GM19397 (cell line): ENCODE measurements around the gene FRG1.
"Not testable (repeated sequence)": the region's sequence is repeated elsewhere in the genome, so short reads cannot be mapped to it uniquely, and the experiment has no call there.

Experiments used
- ATAC-seq: cut with Tn5 transposase; IDR thresholded peaks from one replicate; pipeline ENCODE4 v1.9.1; 2021; ENCODE audit warnings: mild to moderate bottlenecking, moderate library complexity; ENCODE audit not compliant: unreplicated experiment

The FRG1 gene

GRCh38 chr4:189940178-189941004 lies at the start of gene FRG1:
Gene FRG1 (plus strand): TSS chr4:189940872. CDS start chr4:189941010, 138 bp downstream.
- peak; percentile 100 for ATAC-seq

- no peak for ATAC-seq
Observed at GRCh38 chr4:189897667-189898066, 43.0 kb upstream of the FRG1 start.

GRCh38 chr4:189899481-189900015 lies 41.1 kb upstream of the FRG1 start:
- not testable (repeated sequence) for ATAC-seq

- ATAC-seq = peak; percentile 68
Observed at GRCh38 chr4:189904420-189905027, 36.1 kb upstream of the FRG1 start.

- ATAC-seq = no peak
Observed at GRCh38 chr4:189912170-189912569, 28.5 kb upstream of the FRG1 start.

- no peak for ATAC-seq
Observed at GRCh38 chr4:189917161-189917891, 23.3 kb upstream of the FRG1 start.

GRCh38 chr4:189921058-189921457 lies 19.6 kb upstream of the FRG1 start:
- ATAC-seq = no peak

GRCh38 chr4:189926742-189927141 lies 13.9 kb upstream of the FRG1 start:
- ATAC-seq = not testable (repeated sequence)

- no peak for ATAC-seq
Observed at GRCh38 chr4:189941005-189941450, 356 bp downstream of the FRG1 start.

- ATAC-seq = not testable (repeated sequence)
Observed at GRCh38 chr4:189942412-189942811, 1.7 kb downstream of the FRG1 start.

GRCh38 chr4:189944077-189944476 lies 3.4 kb downstream of the FRG1 start:
- not testable (repeated sequence) for ATAC-seq

- not testable (repeated sequence) for ATAC-seq
Observed at GRCh38 chr4:189946906-189947305, 6.2 kb downstream of the FRG1 start.

- ATAC-seq = not testable (repeated sequence)
Observed at GRCh38 chr4:189948486-189948885, 7.8 kb downstream of the FRG1 start.

GRCh38 chr4:189969291-189969690 lies 28.6 kb downstream of the FRG1 start:
- ATAC-seq = not testable (repeated sequence)

GRCh38 chr4:189973646-189974045 lies 33.0 kb downstream of the FRG1 start:
- no peak for ATAC-seq

- no peak for ATAC-seq
Observed at GRCh38 chr4:189974056-189974455, 33.4 kb downstream of the FRG1 start.

GRCh38 chr4:189979196-189980047 lies 38.8 kb downstream of the FRG1 start:
- no peak for ATAC-seq

GRCh38 chr4:189980292-189980691 lies 39.6 kb downstream of the FRG1 start:
- ATAC-seq = not testable (repeated sequence)

GRCh38 chr4:189981970-189982369 lies 41.3 kb downstream of the FRG1 start:
- no peak for ATAC-seq

- ATAC-seq = not testable (repeated sequence)
Observed at GRCh38 chr4:189983916-189984526, 43.3 kb downstream of the FRG1 start.
